Endothelial cell of umbilical vein (primary cell): ENCODE results near the gene ZNF804B. TPM values are rescaled to one million over a fixed set of nuclear protein-coding genes. Genes with fewer than 3 reads are reported as not detected.

Experiments used
- BruUV-seq: library from RNA; stranded (reverse); fragments of 400-500 nt; replicated peaks from 2 replicates; lab custom pipeline; 2021; lab: Mats Ljungman, UMichigan
- CTCF ChIA-PET: fragments of 300-600, 350-600 bp; sonication (Branson Sonifier 250); formaldehyde crosslinking; loops from one replicate; lab custom pipeline; 2021; ENCODE audit warnings: antibody characterized with exemption, inconsistent platforms; lab: Charles Lee
- POLR2A ChIA-PET: fragments of 300-600, 350-600 bp; sonication (Branson Sonifier 250); formaldehyde crosslinking; loops from one replicate; lab custom pipeline; 2021; ENCODE audit warnings: antibody characterized with exemption, inconsistent platforms; lab: Charles Lee
- DNase-seq: peaks from one replicate; pipeline ENCODE4 v3.0.0-alpha.2; 2011; ENCODE audit warnings: low read depth, low spot score
- FAIRE-seq: peaks from 2 replicates; lab custom pipeline; 2011; peaks lifted over from hg19 to GRCh38; lab: Jason Lieb, UNC
- H2AFZ ChIP-seq: 2 replicates; pipeline ENCODE4 v1.6.0; 2012; ENCODE audit warnings: low read depth, low read length, control low read depth, inconsistent platforms
- H3K27ac ChIP-seq: 2 replicates; pipeline ENCODE4 v1.5.1; 2011; ENCODE audit warnings: low read depth, mild to moderate bottlenecking, control low read depth, low read length, moderate library complexity; ENCODE audit not compliant: insufficient read depth
- H3K27me3 ChIP-seq, 2 experiments: 2 replicates each; pipeline versions ENCODE4 v1.6.0 to v1.6.1; 2011; ENCODE audit warnings: low read length in 2 of 2, mixed read lengths in 1 of 2; ENCODE audit not compliant: control insufficient read depth in 2 of 2, insufficient read depth in 2 of 2
- H3K36me3 ChIP-seq, 2 experiments: 2 replicates in 1 of 2; 3 replicates in 1 of 2; pipeline ENCODE4 v1.5.1; 2011; ENCODE audit warnings: low read length in 2 of 2, mild to moderate bottlenecking in 1 of 2, moderate library complexity in 1 of 2; ENCODE audit not compliant: control insufficient read depth in 2 of 2, insufficient read depth in 2 of 2; ENCODE audit errors: extremely low read depth in 1 of 2
- H3K4me1 ChIP-seq: 3 replicates; pipeline ENCODE4 v1.5.1; 2011; ENCODE audit warnings: mild to moderate bottlenecking, low read length; ENCODE audit not compliant: control insufficient read depth, insufficient read depth; ENCODE audit errors: extremely low read depth
- H3K4me2 ChIP-seq: 2 replicates; pipeline ENCODE4 v1.6.1; 2011; ENCODE audit warnings: low read length, control low read depth, mixed read lengths; ENCODE audit not compliant: insufficient read depth
- H3K4me3 ChIP-seq, 3 experiments: fragments of 200-600 bp in 1 of 3; sonication (generic), shearing (Covaris generic) in 1 of 3; replicated peaks in 1 of 3; 2 replicates each; pipeline ENCODE4 v1.5.1; 2011 to 2016; ENCODE audit warnings: control low read depth in 3 of 3, low read length in 3 of 3, mild to moderate bottlenecking in 2 of 3, inconsistent platforms in 1 of 3, low read depth in 1 of 3, moderate library complexity in 1 of 3; ENCODE audit not compliant: insufficient read depth in 1 of 3
- H3K79me2 ChIP-seq: 2 replicates; pipeline ENCODE4 v1.6.0; 2012; ENCODE audit warnings: low read length, inconsistent platforms; ENCODE audit not compliant: control insufficient read depth, insufficient read depth
- H3K9ac ChIP-seq: replicated peaks from 2 replicates; pipeline ENCODE3; 2011; ENCODE audit warnings: low read length, control low read depth; ENCODE audit not compliant: insufficient read depth; ENCODE audit errors: extremely low read depth
- H3K9me1 ChIP-seq: replicated peaks from 3 replicates; pipeline ENCODE4 v1.6.0; 2011; ENCODE audit warnings: mild to moderate bottlenecking, low read length; ENCODE audit not compliant: control insufficient read depth, insufficient read depth; ENCODE audit errors: extremely low read depth
- H3K9me3 ChIP-seq: replicated peaks from 2 replicates; pipeline ENCODE4 v1.5.1; 2012; ENCODE audit warnings: low read length, inconsistent platforms; ENCODE audit not compliant: control insufficient read depth, insufficient read depth
- H4K20me1 ChIP-seq: replicated peaks from 2 replicates; pipeline ENCODE3; 2011; ENCODE audit warnings: mild to moderate bottlenecking, low read length; ENCODE audit not compliant: control insufficient read depth, insufficient read depth; ENCODE audit errors: extremely low read depth
- CTCF ChIP-seq, 2 donors: IDR thresholded peaks; 1 replicate in 1 of 2; 2 replicates in 1 of 2; pipeline ENCODE4 v1.5.1; 2011; ENCODE audit warnings: low read length in 2 of 2, mild to moderate bottlenecking in 2 of 2, moderate library complexity in 2 of 2, control low read depth in 1 of 2, inconsistent platforms in 1 of 2, low read depth in 1 of 2; ENCODE audit not compliant: insufficient read depth in 1 of 2; ENCODE audit errors: extremely low read depth in 1 of 2
- EZH2 ChIP-seq: IDR thresholded peaks from 2 replicates; pipeline ENCODE4 v1.6.1; 2012; ENCODE audit warnings: borderline replicate concordance, low read depth, mild to moderate bottlenecking, moderate library complexity, low read length, inconsistent platforms; ENCODE audit not compliant: severe bottlenecking
- FOS ChIP-seq: IDR thresholded peaks from 2 replicates; pipeline ENCODE4 v1.6.1; 2011; ENCODE audit warnings: mild to moderate bottlenecking, low read length, moderate library complexity, borderline replicate concordance; ENCODE audit not compliant: insufficient read depth
- JUN ChIP-seq: IDR thresholded peaks from 2 replicates; pipeline ENCODE4 v1.6.1; 2011; ENCODE audit warnings: borderline replicate concordance, low read depth; ENCODE audit not compliant: insufficient read length, insufficient read depth
- MAX ChIP-seq: IDR thresholded peaks from 2 replicates; pipeline ENCODE4 v1.6.1; 2011; ENCODE audit not compliant: insufficient read depth, insufficient read length
- MYC ChIP-seq: IDR thresholded peaks from one replicate; pipeline ENCODE4 v1.6.1; 2011; ENCODE audit warnings: mild to moderate bottlenecking, low read depth, low read length
- POLR2AphosphoS5 ChIP-seq: IDR thresholded peaks from 2 replicates; pipeline ENCODE4 v1.6.1; 2012; ENCODE audit warnings: low read depth, mild to moderate bottlenecking, control low read depth, low read length, moderate library complexity; ENCODE audit not compliant: insufficient read depth
- dilution Hi-C: fragments of 300-500 bp; cut with MboI; formaldehyde crosslinking; loops from one replicate; pipeline ENCODE4 v1.15.0; 2019; ENCODE audit warnings: low sequenced_read_pairs; ENCODE audit not compliant: extremely low pct_ligation_motif_present
- intact Hi-C: fragments of 100-400 bp; cut with micrococcal nuclease; formaldehyde crosslinking; loops from one replicate; pipeline ENCODE4 v1.10.0; 2022
- polyA plus RNA-seq, 4 experiments: library from polyadenylated mRNA; depleted of rRNA in 3 of 4; stranded (reverse) in 3 of 4; unstranded in 1 of 4; fragments of >200 nt; gene quantifications; 2 replicates each; pipeline versions ENCODE4 v1.2.1 to v1.2.3, GENCODE V29; 2011 to 2012; ENCODE audit warnings: missing spikeins in 1 of 4
- total RNA-seq: library from RNA; stranded (reverse); gene quantifications from 2 replicates; pipeline ENCODE4 v1.2.3, GENCODE V29; 2021

Gene ZNF804B
- total and polyA plus RNA-seq, 2 donors (not counting 3 experiments of a cell fraction or from before 2014, with no cell fraction given) = not detected

- DNase-seq (no peak), FAIRE-seq (no peak)
- Histone ChIP-seq H3K79me2 (no peaks in the 10 kb centered on the region), H3K4me1 (no peaks in the 10 kb centered on the region), H2AFZ (no peak overlapping the region), H3K36me3 (no peaks in the 10 kb centered on the region), H3K27me3 (no peaks in the 10 kb centered on the region), H3K4me2 (no peak overlapping the region), H3K9me3 (no peaks in the 10 kb centered on the region), H3K27ac (no peak overlapping the region), H4K20me1 (no peaks in the 10 kb centered on the region), H3K9me1 (no peaks in the 10 kb centered on the region), H3K4me3 (no peak overlapping the region), H3K9ac (no peak overlapping the region)
- CTCF ChIA-PET = no interaction called here
- TF ChIP-seq JUN = no peak
- no peak for TF ChIP-seq MYC
- no peak for TF ChIP-seq CTCF (IDR thresholded peaks at IDR 0.05; ENCODE audit: extremely low read depth in 1 of 2, insufficient read depth in 1 of 2, low read depth in 1 of 2, low read length in 2 of 2)
- TF ChIP-seq MAX = no peak
- no peak for TF ChIP-seq POLR2AphosphoS5
- no peak for TF ChIP-seq FOS
- TF ChIP-seq EZH2 = no peak
- no TSS peak for BruUV-seq
- intact Hi-C loops (no loop called here), dilution Hi-C loops (no loop called here)
- POLR2A ChIA-PET = no interaction called here
Measured at GRCh38 chr7:89067048-89067447, 307.5 kb downstream of the ZNF804B start.
